Activated CD4-positive, alpha-beta T cell treated with anti-CD3 and anti-CD28 coated beads, Interleukin-2, amount 50 U/mL, for 48 hours (primary cell): Measurements from ENCODE around the gene EML1.
A peak's percentile ranks its signal among the peaks of the same experiment; 100 is the strongest.

ENCODE experiments used
- DNase-seq, 2 experiments: peaks; one replicate each; pipeline ENCODE4 v3.0.0-alpha.2; 2020

The EML1 gene

GRCh38 chr14:99805757-99806439 is 12.7 kb downstream of the EML1 start:
- no peak for DNase-seq

GRCh38 chr14:99806836-99807235 is 13.6 kb downstream of the EML1 start:
- DNase-seq: no peak

- no peak for DNase-seq
Observed at GRCh38 chr14:99807413-99808153, 14.4 kb downstream of the EML1 start.

GRCh38 chr14:99808154-99808505 is 14.9 kb downstream of the EML1 start:
- DNase-seq: no peak

- DNase-seq: no peak
Observed at GRCh38 chr14:99808515-99808914, 15.3 kb downstream of the EML1 start.

GRCh38 chr14:99809360-99809759 is 16.1 kb downstream of the EML1 start:
- no peak for DNase-seq

GRCh38 chr14:99809859-99810558 is 16.8 kb downstream of the EML1 start:
- no peak for DNase-seq

- no peak for DNase-seq
Observed at GRCh38 chr14:99810559-99810874, 17.3 kb downstream of the EML1 start.

- DNase-seq: no peak
Observed at GRCh38 chr14:99812096-99812750, 19.0 kb downstream of the EML1 start.

- DNase-seq: no peak
Observed at GRCh38 chr14:99812892-99813291, 19.7 kb downstream of the EML1 start.

- DNase-seq: no peak
Observed at GRCh38 chr14:99815696-99816095, 22.5 kb downstream of the EML1 start.

- no peak for DNase-seq
Observed at GRCh38 chr14:99816217-99816616, 23.0 kb downstream of the EML1 start.

- no peak for DNase-seq
Observed at GRCh38 chr14:99816642-99817041, 23.4 kb downstream of the EML1 start.

- no peak for DNase-seq
Observed at GRCh38 chr14:99817331-99817730, 24.1 kb downstream of the EML1 start.

GRCh38 chr14:99818503-99819036 is 25.4 kb downstream of the EML1 start:
- no peak for DNase-seq

GRCh38 chr14:99819514-99819913 is 26.3 kb downstream of the EML1 start:
- peak; percentile 21 to 26 for DNase-seq

GRCh38 chr14:99820702-99821331 is 27.6 kb downstream of the EML1 start:
- DNase-seq: no peak

GRCh38 chr14:99821519-99822508 is 28.6 kb downstream of the EML1 start:
- DNase-seq: peak in 1 of 2 experiments; percentile 16

GRCh38 chr14:99822800-99823455 is 29.7 kb downstream of the EML1 start:
- no peak for DNase-seq

- DNase-seq: no peak
Observed at GRCh38 chr14:99824776-99825175, 31.6 kb downstream of the EML1 start.

- DNase-seq: peak in 1 of 2 experiments; percentile 7
Observed at GRCh38 chr14:99829450-99829849, 36.2 kb downstream of the EML1 start.
